GM12891 (cell line): ENCODE results near the gene MED26.

ENCODE experiments used
- DNase-seq: peaks from one replicate; pipeline ENCODE4 v3.0.0; 2011; ENCODE audit warnings: low spot score; ENCODE audit not compliant: insufficient read length
- FAIRE-seq: peaks from 2 replicates; lab custom pipeline; 2011; peaks lifted over from hg19 to GRCh38; lab: Jason Lieb, UNC
- PAX5 ChIP-seq: IDR thresholded peaks from 2 replicates; pipeline ENCODE4 v1.6.1; 2011; ENCODE audit warnings: low read length, moderate library complexity, mild to moderate bottlenecking; ENCODE audit not compliant: insufficient read depth, severe bottlenecking
- POLR2A ChIP-seq: IDR thresholded peaks from 2 replicates; pipeline ENCODE4 v1.6.1; 2011; ENCODE audit warnings: low read depth, low read length, control low read depth
- POLR2AphosphoS5 ChIP-seq: IDR thresholded peaks from 2 replicates; pipeline ENCODE4 v1.6.1; 2011; ENCODE audit warnings: low read depth, low read length, control low read depth
- POU2F2 ChIP-seq: IDR thresholded peaks from 2 replicates; pipeline ENCODE4 v1.6.1; 2011; ENCODE audit warnings: low read depth, mild to moderate bottlenecking, control low read depth, low read length, moderate library complexity
- SPI1 ChIP-seq: IDR thresholded peaks from 2 replicates; pipeline ENCODE4 v1.6.1; 2011; ENCODE audit warnings: low read depth, low read length, control low read depth
- TAF1 ChIP-seq: IDR thresholded peaks from 2 replicates; pipeline ENCODE4 v1.6.1; 2011; ENCODE audit warnings: low read depth, low read length, control low read depth

Gene MED26

GRCh38 chr19:16650821-16651220, 22.8 kb upstream of the MED26 start:
- TF ChIP-seq POLR2A (no peak), POU2F2 (no peak), TAF1 (no peak), PAX5 (no peak), SPI1 (no peak), POLR2AphosphoS5 (no peak)
- FAIRE-seq (no peak), DNase-seq (no peak)

- FAIRE-seq (no peak), DNase-seq (no peak)
- TF ChIP-seq POLR2AphosphoS5 (no peak), TAF1 (no peak), SPI1 (no peak), PAX5 (no peak), POLR2A (no peak), POU2F2 (no peak)
Measured at GRCh38 chr19:16649734-16650133, 21.7 kb upstream of the MED26 start.

- no peak for DNase-seq
- no peak for FAIRE-seq
- TF ChIP-seq POLR2AphosphoS5 (no peak), TAF1 (no peak), POU2F2 (no peak), POLR2A (no peak), SPI1 (no peak), PAX5 (no peak)
Measured at GRCh38 chr19:16645140-16645539, 17.1 kb upstream of the MED26 start.

- DNase-seq (no peak), FAIRE-seq (no peak)
- no peak for TF ChIP-seq PAX5
- no peak for TF ChIP-seq TAF1
- TF ChIP-seq POLR2AphosphoS5 = no peak
- TF ChIP-seq POU2F2 = no peak
- TF ChIP-seq SPI1 = no peak
- no peak for TF ChIP-seq POLR2A
Measured at GRCh38 chr19:16641695-16642094, 13.7 kb upstream of the MED26 start.

- no peak for FAIRE-seq
- no peak for TF ChIP-seq POU2F2
- TF ChIP-seq TAF1 = no peak
- no peak for TF ChIP-seq PAX5
- DNase-seq = no peak
Measured at GRCh38 chr19:16640951-16641350, 12.9 kb upstream of the MED26 start.

- DNase-seq = no peak
- no peak for TF ChIP-seq SPI1
- TF ChIP-seq POU2F2 = no peak
- no peak for TF ChIP-seq TAF1
- no peak for TF ChIP-seq POLR2A
- no peak for TF ChIP-seq POLR2AphosphoS5
- FAIRE-seq = no peak
Measured at GRCh38 chr19:16638666-16639065, 10.7 kb upstream of the MED26 start.

GRCh38 chr19:16637535-16637934, 9.5 kb upstream of the MED26 start:
- no peak for FAIRE-seq
- TF ChIP-seq POLR2AphosphoS5 (no peak), TAF1 (no peak), PAX5 (no peak), POLR2A (no peak), SPI1 (no peak), POU2F2 (no peak)
- no peak for DNase-seq

- no peak for TF ChIP-seq POLR2AphosphoS5
- no peak for TF ChIP-seq SPI1
- no peak for TF ChIP-seq PAX5
- TF ChIP-seq POLR2A = no peak
- TF ChIP-seq TAF1 = no peak
- no peak for TF ChIP-seq POU2F2
- FAIRE-seq (no peak), DNase-seq (no peak)
Measured at GRCh38 chr19:16631465-16631864, 3.5 kb upstream of the MED26 start.

GRCh38 chr19:16628984-16629691, 1.1 kb upstream of the MED26 start:
- TF ChIP-seq PAX5 (no peak), POLR2AphosphoS5 (0 out of 2 replicates have a peak, but pooled peaks have one; percentile 46), POU2F2 (no peak), TAF1 (no peak)
- FAIRE-seq (peak; percentile 77), DNase-seq (no peak)

- FAIRE-seq = no peak
- no peak for DNase-seq
Measured at GRCh38 chr19:16627928-16628182, 149 bp downstream of the MED26 start.

More at GRCh38 chr19:16627928-16628182, 149 bp downstream of the MED26 start:
- TF ChIP-seq POLR2A (no peak), SPI1 (no peak), TAF1 (no peak), PAX5 (no peak), POU2F2 (no peak), POLR2AphosphoS5 (no peak)
